HL-60 (cell line): Measurements from ENCODE around the gene SEMA7A.

Experiments
- DNase-seq, 2 experiments: peaks; one replicate each; pipeline ENCODE4 v3.0.0-alpha.2; 2010 to 2020; ENCODE audit warnings: low read depth in 1 of 2, low spot score in 1 of 2
- H3K27ac ChIP-seq: fragments of 250-450 bp; sonication (Bioruptor Pico); replicated peaks from 2 replicates; pipeline ENCODE4 v1.5.1; 2020; ENCODE audit warnings: mild to moderate bottlenecking, moderate library complexity
- H3K27me3 ChIP-seq: fragments of 250-450 bp; sonication (Bioruptor Pico); 2 replicates; pipeline ENCODE4 v1.5.1; 2021; ENCODE audit warnings: mild to moderate bottlenecking, moderate library complexity; ENCODE audit not compliant: insufficient read depth, poor library complexity, severe bottlenecking
- H3K4me3 ChIP-seq: replicated peaks from 2 replicates; pipeline ENCODE4 v1.5.1; 2011; ENCODE audit warnings: mild to moderate bottlenecking, control low read depth, low read length; ENCODE audit not compliant: insufficient read depth
- CTCF ChIP-seq: IDR thresholded peaks from one replicate; pipeline ENCODE4 v1.5.1; 2011; ENCODE audit warnings: low read length, control low read depth, inconsistent platforms; ENCODE audit not compliant: insufficient read depth
- GABPA ChIP-seq: IDR thresholded peaks from 2 replicates; pipeline ENCODE4 v1.6.1; 2012; ENCODE audit warnings: low read depth
- POLR2AphosphoS5 ChIP-seq: IDR thresholded peaks from 2 replicates; pipeline ENCODE4 v1.6.1; 2012; ENCODE audit warnings: low read depth
- SPI1 ChIP-seq: IDR thresholded peaks from 2 replicates; pipeline ENCODE4 v1.6.1; 2012; ENCODE audit warnings: low read depth, mild to moderate bottlenecking, borderline replicate concordance
- TF ChIP-seq, protein P1 (sequence below): IDR thresholded peaks from 2 replicates; pipeline ENCODE4 v1.6.1; 2012; ENCODE audit warnings: low read depth; ENCODE audit not compliant: insufficient replicate concordance

SEMA7A gene

GRCh38 chr15:74428442-74428787 is 5.3 kb downstream of the SEMA7A start:
- peaks cover 15% of the 10 kb centered on the region for H3K27me3 ChIP-seq
- DNase-seq = peak; percentile 37 to 44
- H3K4me3 ChIP-seq = no peak overlapping the region
- H3K27ac ChIP-seq = peak overlapping the region; percentile 36; the same call in 1 of the 2 replicates
- 0 out of 2 replicates have a peak, but pooled peaks have one; percentile 10 for TF ChIP-seq POLR2AphosphoS5
- no peak for TF ChIP-seq CTCF

- no peak overlapping the region for H3K27ac ChIP-seq
- TF ChIP-seq GABPA (no peak), CTCF (no peak), SPI1 (no peak), POLR2AphosphoS5 (no peak)
- TF ChIP-seq, protein P1, sequence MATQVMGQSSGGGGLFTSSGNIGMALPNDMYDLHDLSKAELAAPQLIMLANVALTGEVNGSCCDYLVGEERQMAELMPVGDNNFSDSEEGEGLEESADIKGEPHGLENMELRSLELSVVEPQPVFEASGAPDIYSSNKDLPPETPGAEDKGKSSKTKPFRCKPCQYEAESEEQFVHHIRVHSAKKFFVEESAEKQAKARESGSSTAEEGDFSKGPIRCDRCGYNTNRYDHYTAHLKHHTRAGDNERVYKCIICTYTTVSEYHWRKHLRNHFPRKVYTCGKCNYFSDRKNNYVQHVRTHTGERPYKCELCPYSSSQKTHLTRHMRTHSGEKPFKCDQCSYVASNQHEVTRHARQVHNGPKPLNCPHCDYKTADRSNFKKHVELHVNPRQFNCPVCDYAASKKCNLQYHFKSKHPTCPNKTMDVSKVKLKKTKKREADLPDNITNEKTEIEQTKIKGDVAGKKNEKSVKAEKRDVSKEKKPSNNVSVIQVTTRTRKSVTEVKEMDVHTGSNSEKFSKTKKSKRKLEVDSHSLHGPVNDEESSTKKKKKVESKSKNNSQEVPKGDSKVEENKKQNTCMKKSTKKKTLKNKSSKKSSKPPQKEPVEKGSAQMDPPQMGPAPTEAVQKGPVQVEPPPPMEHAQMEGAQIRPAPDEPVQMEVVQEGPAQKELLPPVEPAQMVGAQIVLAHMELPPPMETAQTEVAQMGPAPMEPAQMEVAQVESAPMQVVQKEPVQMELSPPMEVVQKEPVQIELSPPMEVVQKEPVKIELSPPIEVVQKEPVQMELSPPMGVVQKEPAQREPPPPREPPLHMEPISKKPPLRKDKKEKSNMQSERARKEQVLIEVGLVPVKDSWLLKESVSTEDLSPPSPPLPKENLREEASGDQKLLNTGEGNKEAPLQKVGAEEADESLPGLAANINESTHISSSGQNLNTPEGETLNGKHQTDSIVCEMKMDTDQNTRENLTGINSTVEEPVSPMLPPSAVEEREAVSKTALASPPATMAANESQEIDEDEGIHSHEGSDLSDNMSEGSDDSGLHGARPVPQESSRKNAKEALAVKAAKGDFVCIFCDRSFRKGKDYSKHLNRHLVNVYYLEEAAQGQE = no peak
- no peak overlapping the region for H3K4me3 ChIP-seq
- peaks cover 12% of the 10 kb centered on the region for H3K27me3 ChIP-seq
- DNase-seq = no peak
These were observed 5.9 kb downstream of the SEMA7A start for GRCh38 chr15:74427607-74428441.

GRCh38 chr15:74426404-74427281 is 7.1 kb downstream of the SEMA7A start:
- TF ChIP-seq, protein P1 = no peak
- TF ChIP-seq POLR2AphosphoS5 (no peak), SPI1 (no peak), GABPA (no peak), CTCF (no peak)
- Histone ChIP-seq H3K27me3 (peaks cover 3% of the 10 kb centered on the region), H3K4me3 (no peak overlapping the region), H3K27ac (no peak overlapping the region)
- DNase-seq = no peak
